Suppressor macrophage (primary cell): Measurements from ENCODE around the gene MPST.
"Not testable (repeated sequence)": the region's sequence is repeated elsewhere in the genome, so short reads cannot be mapped to it uniquely, and the experiment has no call there.

Experiments
- DNase-seq, 4 experiments: peaks; one replicate each; pipeline ENCODE4 v3.0.0-alpha.2; 2020 to 2022
- total RNA-seq, 17 experiments: gene quantifications; one replicate each; lab custom pipeline; 2026; ENCODE audit warnings: mixed read lengths in 6 of 17, inconsistent platforms in 3 of 17; lab: John Stamatoyannopoulos, UW

MPST gene
- total RNA-seq, result 5.5 to 26.8 (median 11.1) reads per million in 17 experiments

GRCh38 chr22:37019309-37020191 is at the start of gene MPST, which contains the start of gene TST:
TSS of gene MPST (plus strand) at chr22:37019742. CDS start at chr22:37019837, 95 bp downstream.
TSS of gene TST (minus strand) at chr22:37019447. CDS start at chr22:37018732, 715 bp downstream.
- peak; percentile 78 to 93 (median 84) for DNase-seq

DNA sequence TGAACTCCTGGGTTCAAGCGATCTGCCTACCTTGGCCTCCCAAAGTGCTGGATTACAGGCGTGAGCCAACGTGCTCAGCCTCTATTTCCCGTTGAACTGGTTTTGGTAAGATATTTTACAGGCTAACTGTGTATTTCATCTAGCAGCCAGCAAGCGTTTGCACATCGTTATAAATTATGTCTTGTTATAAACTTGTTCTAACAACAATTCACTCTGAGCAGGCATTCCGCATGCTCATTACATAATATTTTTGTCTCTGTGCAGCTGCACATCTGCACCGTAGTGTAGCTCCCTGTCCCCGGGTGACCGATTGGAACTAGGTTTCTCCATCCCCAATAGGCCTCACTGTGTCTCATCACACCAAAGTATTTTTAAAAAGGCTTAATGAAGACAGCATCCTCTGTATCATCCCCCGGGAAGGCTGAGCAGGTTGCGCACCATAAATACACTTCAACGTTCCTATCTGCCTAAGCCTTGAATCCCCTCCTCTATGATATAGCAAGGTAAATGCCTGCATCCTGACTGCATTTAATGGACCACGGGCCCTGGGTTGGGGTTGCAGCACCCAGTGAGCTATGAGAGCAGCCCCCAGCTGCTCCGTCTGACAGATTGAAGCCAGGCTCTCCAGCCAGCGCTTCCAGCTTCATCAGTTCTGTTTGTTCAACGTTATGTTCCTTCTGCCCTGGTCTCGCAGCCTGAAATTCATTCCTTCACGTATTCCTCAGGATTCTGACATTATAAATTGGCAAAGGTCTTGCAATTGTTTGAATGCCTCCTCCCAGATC is 48.0 kb upstream of the MPST start:
- no peak for DNase-seq

GRCh38 chr22:36976606-36977005 is 42.9 kb upstream of the MPST start:
- no peak for DNase-seq

DNA sequence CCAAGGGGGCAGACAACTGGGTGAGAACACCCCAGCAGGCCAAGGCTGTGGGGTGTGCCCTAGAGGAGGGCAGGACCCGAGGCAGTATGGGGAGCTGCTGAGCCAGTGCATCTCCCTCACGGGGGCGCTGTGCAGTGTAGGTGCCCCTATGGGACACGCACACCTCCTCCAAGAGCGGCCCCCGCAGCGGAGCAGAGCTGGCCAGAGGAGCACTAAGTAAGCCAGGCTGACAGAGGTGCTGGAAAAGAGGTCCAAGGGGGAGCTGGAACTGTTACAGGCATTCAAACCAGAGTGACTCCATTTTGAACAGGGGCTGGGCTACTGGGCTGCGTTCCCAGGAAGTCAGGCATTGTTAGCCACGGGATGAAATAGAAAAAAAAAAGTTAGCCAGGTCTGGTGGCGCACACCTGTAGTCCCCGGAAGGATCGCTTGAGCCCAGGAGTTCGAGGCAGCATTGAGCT is 42.1 kb upstream of the MPST start:
- peak; percentile 23 to 71 (median 46) for DNase-seq

DNA sequence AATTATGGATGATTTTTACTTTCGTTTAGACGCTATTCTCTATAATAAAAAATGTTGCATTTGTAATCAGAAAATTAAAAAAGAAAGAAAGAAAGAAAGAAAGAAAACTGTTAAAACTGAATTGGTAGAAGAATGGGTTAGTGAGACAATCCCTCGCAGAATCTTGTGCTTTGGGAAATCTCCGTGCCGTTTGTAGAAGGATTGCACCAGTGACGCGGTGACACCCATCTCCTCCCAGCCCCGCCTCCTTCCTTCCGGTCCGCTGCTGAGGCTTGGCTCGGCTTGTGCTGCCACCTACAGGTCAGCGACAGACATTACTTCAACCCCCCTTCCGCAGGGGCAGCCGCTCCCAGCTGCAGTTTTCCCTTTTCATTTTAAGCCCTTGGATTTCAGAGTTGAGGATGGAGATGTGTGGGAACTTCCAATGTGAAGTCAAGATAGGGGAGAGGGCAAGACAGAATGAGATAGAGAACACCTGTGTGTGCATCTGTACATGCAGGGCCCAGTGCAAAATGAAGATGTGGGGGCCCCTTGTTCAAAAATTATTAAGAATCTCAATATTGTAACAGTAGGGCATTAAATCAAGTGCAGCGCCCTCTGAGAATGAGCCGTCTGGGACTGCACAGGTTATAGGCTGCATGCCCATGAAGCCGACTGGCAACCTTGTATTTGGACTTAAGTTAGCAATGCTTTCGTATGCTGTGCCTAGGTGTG is 41.4 kb upstream of the MPST start:
- DNase-seq, result peak; percentile 93 to 97 (median 95)

DNA sequence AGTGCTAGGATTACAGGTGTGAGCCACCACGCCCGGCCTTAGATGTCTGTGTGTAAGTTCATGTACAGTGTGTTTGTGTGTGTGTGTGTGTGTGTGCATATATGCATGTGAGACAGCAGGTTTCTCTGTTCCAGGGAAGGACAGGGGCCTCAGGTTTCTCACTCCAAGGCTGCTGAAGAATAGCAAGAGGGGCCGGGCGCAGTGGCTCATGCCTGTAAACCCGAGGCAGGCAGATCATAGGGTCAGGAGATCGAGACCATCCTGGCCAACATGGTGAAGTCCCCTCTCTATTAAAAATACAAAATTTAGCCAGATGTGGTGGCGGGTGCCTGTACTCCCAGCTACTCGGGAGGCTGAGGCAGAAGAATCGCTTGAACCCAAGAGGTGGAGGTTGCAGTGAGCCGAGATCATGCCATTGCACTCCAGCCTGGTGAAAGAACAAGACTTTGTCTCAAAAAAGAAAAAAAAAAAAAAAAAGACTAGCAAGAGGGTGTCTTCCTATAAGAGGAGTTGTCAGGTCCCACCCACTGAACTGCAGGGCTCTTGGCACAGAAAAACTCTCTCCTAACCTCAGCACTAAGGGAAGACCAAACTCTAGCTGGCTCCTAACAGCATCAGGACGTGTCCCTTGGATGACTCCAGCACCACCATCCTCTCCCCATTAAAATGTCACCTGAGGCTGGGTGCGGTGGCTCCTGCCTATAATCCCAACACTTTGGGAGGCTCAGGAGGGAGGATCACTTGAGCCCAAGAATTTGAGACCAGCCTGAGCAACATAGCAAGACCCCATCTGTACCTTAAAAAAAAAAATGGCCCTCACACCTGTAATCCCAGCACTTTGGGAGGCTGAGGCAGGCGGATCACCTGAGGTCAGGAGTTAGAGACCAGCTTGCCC is 40.3 kb upstream of the MPST start:
- no peak for DNase-seq

- no peak for DNase-seq
Observed at GRCh38 chr22:36981247-36981775, 38.2 kb upstream of the MPST start.

DNA sequence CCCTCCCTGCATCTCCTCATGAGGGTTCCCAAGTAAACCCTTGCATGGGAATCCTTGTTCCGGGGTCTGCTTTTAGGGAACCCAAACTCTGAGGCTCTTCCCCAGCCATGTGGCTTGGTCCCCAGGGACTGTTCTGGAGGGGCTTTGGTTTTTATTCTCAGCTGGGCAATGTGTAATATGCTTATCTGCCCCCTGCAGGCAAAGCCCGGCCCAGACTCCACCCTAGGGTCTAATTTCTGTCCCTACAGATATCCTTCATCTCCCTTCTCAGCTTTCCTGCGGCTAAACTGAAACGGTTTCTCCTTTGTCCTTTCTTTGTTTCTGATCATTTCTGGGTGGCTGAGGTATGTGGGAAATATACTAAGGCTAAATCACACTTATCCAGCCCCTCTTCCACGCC is 37.4 kb upstream of the MPST start:
- peak in 1 of 4 experiments; percentile 18 for DNase-seq

DNA sequence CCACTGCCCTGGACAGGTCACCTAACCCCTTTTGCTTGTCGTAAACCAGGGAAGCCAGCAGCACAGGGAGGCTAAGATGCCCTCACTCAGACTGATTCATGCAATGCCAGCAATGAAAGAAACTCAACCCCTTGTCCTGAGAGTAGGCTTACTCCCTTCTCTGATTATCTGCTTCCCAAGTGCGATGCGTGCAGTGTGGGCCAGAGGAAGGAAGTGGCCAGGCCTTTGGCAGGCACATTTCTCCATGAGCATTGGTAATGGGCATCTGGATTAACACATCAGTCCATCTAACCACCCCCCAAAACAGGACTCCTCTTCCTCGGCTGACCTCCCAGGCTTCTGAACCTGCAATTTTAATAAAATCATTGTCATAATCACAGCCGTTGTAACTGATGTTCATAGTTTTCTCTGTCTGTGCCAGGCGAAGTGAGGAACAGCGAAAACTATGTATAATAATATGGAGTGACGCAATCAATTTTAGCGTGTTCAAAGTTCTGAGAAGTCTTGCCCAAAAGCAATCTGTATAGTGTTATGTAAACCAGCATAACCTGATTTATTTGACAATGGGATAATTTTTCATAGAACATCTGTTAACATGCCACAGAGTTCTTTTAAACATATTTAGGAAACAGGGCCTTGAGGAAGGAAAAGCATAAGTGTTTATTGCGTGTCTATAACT is 34.2 kb upstream of the MPST start:
- DNase-seq, result peak; percentile 36 to 67 (median 56)

DNA sequence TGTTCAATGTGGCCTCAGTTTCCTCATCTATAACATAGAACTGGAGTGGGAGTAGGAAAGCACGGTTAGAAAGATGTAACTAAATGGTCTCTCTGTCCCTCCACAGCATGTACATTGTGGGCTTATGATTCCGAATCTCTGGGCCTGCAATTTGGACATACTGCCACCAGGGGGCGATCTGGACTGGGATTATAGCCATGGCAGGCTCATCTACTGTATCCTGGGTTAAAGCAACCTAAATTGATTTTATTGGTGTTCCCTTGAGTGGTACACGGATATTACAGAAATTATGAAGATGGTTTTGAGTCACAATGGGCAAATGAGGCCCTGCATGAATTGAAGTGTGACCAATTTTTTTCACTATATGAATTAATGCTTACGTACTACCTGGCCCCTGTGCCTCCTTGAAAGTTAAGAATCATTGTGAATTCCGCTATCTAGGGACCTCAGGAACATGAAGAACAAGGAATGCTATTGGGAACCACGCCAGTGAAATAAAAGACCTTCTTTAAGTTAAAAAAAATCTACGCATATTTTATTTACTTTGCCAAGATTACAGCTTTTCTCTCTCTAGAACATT is 33.2 kb upstream of the MPST start:
- peak; percentile 48 to 68 (median 52) for DNase-seq

DNA sequence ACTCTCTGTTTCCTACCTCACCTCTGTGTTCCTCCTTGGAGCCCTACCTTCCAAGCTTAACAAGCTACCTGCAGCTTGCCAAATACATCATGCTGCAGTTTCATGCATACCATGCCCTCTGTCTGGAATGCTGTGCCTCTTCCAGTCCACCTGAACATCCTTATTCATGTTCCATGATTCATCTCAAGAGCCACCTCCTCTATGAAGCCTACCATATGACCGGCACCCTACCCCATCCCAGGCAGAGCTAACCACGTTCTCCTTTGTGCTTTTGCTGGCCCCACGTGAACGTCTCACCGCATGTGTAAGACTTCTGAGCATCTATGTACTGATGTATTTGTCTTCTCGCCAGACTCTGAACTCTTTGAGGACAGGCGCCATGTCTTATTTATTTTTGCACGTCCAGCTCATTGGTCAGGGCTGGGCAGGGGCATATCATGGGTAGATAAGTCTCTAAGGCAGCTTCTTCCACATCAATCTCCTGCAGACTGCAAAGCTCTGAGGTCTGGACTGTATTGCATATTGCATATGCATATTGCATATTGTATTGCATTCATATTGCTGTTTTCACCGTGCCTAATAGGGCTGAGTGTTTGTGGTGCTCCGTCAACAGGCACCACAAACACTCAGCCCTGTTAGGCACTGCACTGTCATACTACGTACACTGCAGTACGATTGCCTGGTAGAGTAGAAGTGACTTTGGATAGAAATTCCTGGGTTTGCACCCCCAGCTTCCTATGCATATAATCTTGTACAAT is 31.3 kb upstream of the MPST start:
- no peak for DNase-seq

GRCh38 chr22:36989012-36989411 is 30.5 kb upstream of the MPST start:
- not testable (repeated sequence) for DNase-seq

DNA sequence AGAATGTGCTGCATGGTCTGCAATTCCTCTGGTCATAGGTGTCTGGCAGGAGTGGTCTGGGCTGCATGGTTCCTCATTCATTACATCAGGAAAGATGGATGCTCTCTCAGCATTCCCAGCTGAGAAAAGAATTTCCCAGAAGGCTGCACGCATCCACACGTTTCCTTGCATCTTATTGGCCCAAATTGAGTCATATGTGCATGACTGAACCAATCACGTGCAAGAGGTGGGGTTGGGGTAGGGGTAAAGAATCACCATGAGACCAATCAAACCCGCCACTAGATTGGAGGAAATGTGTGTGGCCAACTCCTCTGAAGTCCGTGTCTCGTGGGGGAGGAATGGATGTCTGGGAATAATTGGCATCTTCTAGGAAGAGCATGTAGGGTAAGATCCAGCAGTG is 29.1 kb upstream of the MPST start:
- DNase-seq, result no peak

DNA sequence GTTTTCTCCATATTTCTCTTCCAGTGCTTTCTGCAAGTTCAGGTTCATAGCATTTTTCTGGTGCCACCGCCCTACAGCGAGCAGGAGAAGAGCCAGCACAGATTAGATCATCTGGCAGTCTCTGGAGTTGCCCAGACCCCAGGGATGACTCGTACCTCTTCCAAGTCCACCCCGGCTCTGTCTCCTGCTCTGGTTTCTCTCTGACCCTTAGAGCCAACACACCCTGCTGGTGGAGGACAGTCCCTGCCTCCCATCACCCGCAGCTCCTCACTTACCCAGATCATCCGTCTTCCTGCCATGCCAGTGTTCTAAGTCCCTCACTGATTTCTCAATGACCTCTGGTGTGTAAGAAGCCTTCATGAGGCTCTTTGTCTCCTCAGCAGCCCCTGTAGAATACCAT is 28.3 kb upstream of the MPST start:
- DNase-seq, result no peak

GRCh38 chr22:36997746-36998145 is 21.8 kb upstream of the MPST start:
- no peak for DNase-seq

DNA sequence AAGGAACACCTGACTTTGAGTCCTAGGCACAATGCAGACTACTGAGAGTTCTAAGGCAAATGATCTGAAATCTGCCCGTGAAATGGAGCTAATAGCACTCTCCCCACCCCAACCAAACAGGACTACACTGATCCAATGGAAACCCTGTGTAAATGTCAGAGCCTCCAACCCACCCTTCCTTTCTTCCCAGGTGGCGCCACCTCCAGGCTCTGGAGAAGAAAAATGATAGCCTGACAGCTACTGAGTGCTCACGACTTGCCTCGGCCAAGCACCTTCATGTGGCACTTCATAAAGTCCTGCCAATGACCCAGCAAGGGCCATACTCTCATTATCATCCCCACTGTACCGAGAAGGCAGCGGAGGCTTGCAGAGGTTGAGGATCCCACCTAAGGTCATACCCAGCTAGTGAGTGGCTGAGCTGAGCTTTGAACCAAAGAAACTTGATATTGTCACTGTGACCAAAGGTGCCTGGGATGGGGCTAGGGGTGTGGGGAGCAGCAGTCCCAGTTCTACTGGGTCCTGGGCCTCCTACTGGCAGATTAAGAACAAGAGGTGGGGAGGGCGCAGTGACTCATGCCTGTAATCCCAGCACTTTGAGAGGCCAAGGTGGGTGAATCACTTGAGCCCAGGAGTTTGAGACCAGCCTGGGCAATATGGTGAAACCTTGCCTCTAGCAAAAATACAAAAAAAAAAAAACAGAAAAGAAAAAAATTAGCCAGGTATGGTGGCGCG is 20.8 kb upstream of the MPST start:
- DNase-seq, result no peak

DNA sequence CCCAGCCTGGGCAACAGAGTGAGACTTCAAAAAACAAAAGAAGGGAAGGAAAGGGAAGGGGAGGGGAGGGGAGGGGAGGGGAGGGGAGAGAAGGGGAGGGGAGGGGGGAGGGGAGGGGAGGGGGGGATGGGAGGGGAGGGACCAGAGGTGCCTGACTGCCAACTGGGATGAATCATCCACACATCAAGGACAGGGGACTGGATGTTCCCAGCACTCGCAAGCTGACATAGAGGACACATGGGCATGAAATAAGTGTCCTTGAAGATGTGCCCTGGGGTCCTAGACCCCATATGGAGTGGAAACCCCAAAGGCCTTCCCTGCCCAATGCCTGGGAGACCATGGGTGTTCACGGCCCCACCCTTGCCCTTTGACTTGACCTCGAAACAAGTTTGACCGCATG is 20.1 kb upstream of the MPST start:
- no peak for DNase-seq

DNA sequence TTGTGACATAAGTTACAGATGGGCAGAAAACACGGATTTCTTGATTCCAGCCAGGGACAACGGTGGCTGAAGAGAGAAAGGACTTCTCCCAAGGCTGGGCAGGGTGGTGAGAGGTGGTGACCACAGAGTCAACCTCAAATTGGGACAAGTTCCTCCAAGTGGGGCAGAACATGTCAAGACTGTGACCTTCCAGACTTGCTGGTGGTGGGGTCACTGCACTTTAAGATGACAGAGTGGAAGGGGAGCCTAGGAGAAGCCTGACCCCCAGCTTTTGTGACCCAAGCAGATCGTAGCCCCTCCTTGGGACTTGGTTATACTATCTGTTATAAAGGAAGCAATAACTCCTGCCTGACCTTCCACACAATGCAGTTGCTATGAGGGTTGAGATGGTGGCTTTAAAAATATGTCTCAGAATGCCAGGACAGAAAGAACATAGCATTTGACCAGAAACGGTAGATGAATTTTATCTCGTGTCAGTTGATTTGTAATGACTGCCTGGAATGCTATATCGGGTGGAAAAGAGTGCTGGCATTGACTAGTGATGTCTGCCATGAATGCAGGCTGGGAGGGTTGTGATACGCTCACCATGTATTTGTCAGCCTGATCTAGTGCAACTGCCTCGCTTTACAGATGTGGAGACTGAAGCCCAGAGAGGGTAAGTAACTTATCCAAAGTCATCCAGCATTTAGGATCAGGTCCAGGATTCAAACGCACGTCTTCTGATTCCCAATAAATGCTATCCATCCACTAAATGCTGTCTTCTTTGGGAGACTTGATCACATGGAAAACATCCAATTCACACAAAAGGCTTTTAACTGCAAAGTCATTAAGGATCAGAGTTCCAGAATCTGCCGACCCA is 18.6 kb upstream of the MPST start:
- no peak for DNase-seq
